GM23338 (cell line): ENCODE data around the gene SLC25A24. TPM values are rescaled to one million over a fixed set of nuclear protein-coding genes. Genes with fewer than 3 reads are reported as not detected.

ENCODE experiments used
- ATAC-seq: fragments of 200-7000 bp; cut with Tn5 transposase; 3 replicates; pipeline ENCODE4 v1.9.1; 2020
- DNase-seq: peaks from one replicate; pipeline ENCODE4 v3.0.0-alpha.2; 2015; ENCODE audit warnings: low spot score
- H2AFZ ChIP-seq: fragments of 200-600 bp; sonication (generic); 2 replicates; pipeline ENCODE4 v1.8.0; 2016; ENCODE audit warnings: antibody characterized with exemption, mild to moderate bottlenecking, moderate library complexity
- H3F3A ChIP-seq: fragments of 200-600 bp; sonication (generic); replicated peaks from 2 replicates; pipeline ENCODE4 v1.8.0; 2017; ENCODE audit warnings: antibody characterized with exemption, mixed run types, low read depth
- H3K27ac ChIP-seq: fragments of 200-600 bp; sonication (generic); 2 replicates; pipeline ENCODE4 v1.6.1; 2016; ENCODE audit warnings: low read depth
- H3K27me3 ChIP-seq: fragments of 200-600 bp; sonication (generic); 2 replicates; pipeline ENCODE4 v1.8.0; 2016; ENCODE audit warnings: mild to moderate bottlenecking, mixed run types, moderate library complexity; ENCODE audit not compliant: insufficient read depth
- H3K36me3 ChIP-seq: fragments of 200-600 bp; sonication (generic); 2 replicates; pipeline ENCODE4 v1.8.0; 2016; ENCODE audit warnings: mild to moderate bottlenecking; ENCODE audit not compliant: insufficient read depth
- H3K4me1 ChIP-seq: fragments of 200-600 bp; sonication (generic); 2 replicates; pipeline ENCODE4 v1.8.0; 2016; ENCODE audit warnings: mild to moderate bottlenecking, moderate library complexity; ENCODE audit not compliant: insufficient read depth
- H3K4me2 ChIP-seq: fragments of 200-600 bp; sonication (generic); 2 replicates; pipeline ENCODE4 v1.7.1; 2017; ENCODE audit warnings: mixed run types
- H3K4me3 ChIP-seq: fragments of 200-600 bp; sonication (generic); 2 replicates; pipeline ENCODE4 v1.6.1; 2016; ENCODE audit warnings: mixed run types
- H3K79me2 ChIP-seq: fragments of 200-600 bp; sonication (generic); replicated peaks from 2 replicates; pipeline ENCODE4 v1.8.0; 2017; ENCODE audit warnings: mild to moderate bottlenecking; ENCODE audit not compliant: insufficient read depth
- H3K9me2 ChIP-seq: fragments of 200-600 bp; sonication (generic); 2 replicates; pipeline ENCODE4 v1.8.0; 2017; ENCODE audit not compliant: insufficient read depth
- H4K20me1 ChIP-seq: fragments of 200-600 bp; sonication (generic); replicated peaks from 2 replicates; pipeline ENCODE4 v1.8.0; 2017; ENCODE audit warnings: mild to moderate bottlenecking; ENCODE audit not compliant: insufficient read depth
- H3K27ac Mint-ChIP-seq: 2 replicates; pipeline ENCODE4 v1.8.0; 2020; ENCODE audit warnings: inconsistent platforms, mild to moderate bottlenecking, moderate library complexity, mixed read lengths
- H3K27me3 Mint-ChIP-seq: 3 replicates; pipeline ENCODE4 v1.8.0; 2022; ENCODE audit warnings: low read depth, mild to moderate bottlenecking, moderate library complexity, mixed read lengths, inconsistent platforms; ENCODE audit not compliant: insufficient read depth, poor library complexity
- H3K36me3 Mint-ChIP-seq: 3 replicates; pipeline ENCODE4 v1.8.0; 2021; ENCODE audit warnings: low read depth, mild to moderate bottlenecking, inconsistent platforms, moderate library complexity, mixed read lengths
- H3K4me1 Mint-ChIP-seq: 3 replicates; pipeline ENCODE4 v1.8.0; 2020; ENCODE audit warnings: mild to moderate bottlenecking, inconsistent platforms, mixed read lengths
- H3K4me3 Mint-ChIP-seq: 3 replicates; pipeline ENCODE4 v1.8.0; 2021; ENCODE audit warnings: moderate library complexity, mild to moderate bottlenecking, inconsistent platforms, mixed read lengths
- H3K9me3 Mint-ChIP-seq: 3 replicates; pipeline ENCODE4 v1.8.0; 2020; ENCODE audit warnings: moderate library complexity, mild to moderate bottlenecking, inconsistent platforms, mixed read lengths
- CTCF ChIP-seq, 2 experiments: fragments of 200-600 bp in 1 of 2; sonication (generic) in 1 of 2; conservative IDR thresholded peaks; 2 replicates each; pipeline versions ENCODE4 v1.5.1 to v1.6.1; 2016 to 2017; ENCODE audit warnings: antibody characterized with exemption in 2 of 2, low read depth in 2 of 2, mild to moderate bottlenecking in 2 of 2, moderate library complexity in 1 of 2
- EZH2 ChIP-seq: fragments of 200-600 bp; sonication (generic); IDR thresholded peaks from one replicate; pipeline ENCODE4 v1.8.0; 2017; ENCODE audit warnings: antibody characterized with exemption, mild to moderate bottlenecking, low read depth; ENCODE audit not compliant: unreplicated experiment
- EZH2phosphoT487 ChIP-seq: fragments of 200-600 bp; sonication (generic); IDR thresholded peaks from one replicate; pipeline ENCODE4 v1.8.1; 2018; ENCODE audit warnings: antibody characterized with exemption; ENCODE audit not compliant: unreplicated experiment
- JUNB ChIP-seq: IDR thresholded peaks from one replicate; pipeline ENCODE4 v1.6.1; 2016; ENCODE audit warnings: antibody characterized with exemption; ENCODE audit not compliant: unreplicated experiment
- NANOG ChIP-seq: IDR thresholded peaks from 2 replicates; pipeline ENCODE4 v1.6.1; 2016; ENCODE audit warnings: antibody characterized with exemption, borderline replicate concordance
- POLR2AphosphoS5 ChIP-seq: IDR thresholded peaks from 2 replicates; pipeline ENCODE4 v1.6.1; 2016; ENCODE audit warnings: antibody characterized with exemption, low read depth
- REST ChIP-seq: IDR thresholded peaks from one replicate; pipeline ENCODE4 v1.6.1; 2018; ENCODE audit warnings: antibody characterized with exemption; ENCODE audit not compliant: unreplicated experiment
- STAT1 ChIP-seq: IDR thresholded peaks from one replicate; pipeline ENCODE4 v1.6.1; 2016; ENCODE audit warnings: antibody characterized with exemption; ENCODE audit not compliant: unreplicated experiment
- ZNF331 ChIP-seq: fragments of 250-450 bp; sonication (Bioruptor Pico); IDR thresholded peaks from 2 replicates; pipeline ENCODE4 v1.5.0; 2020; ENCODE audit warnings: low read depth, mild to moderate bottlenecking, moderate library complexity
- ZNF462 ChIP-seq: fragments of 250-450 bp; sonication (Bioruptor Pico); IDR thresholded peaks from 2 replicates; pipeline ENCODE4 v1.5.0; 2020; ENCODE audit warnings: mild to moderate bottlenecking, moderate library complexity
- polyA plus RNA-seq: library from polyadenylated mRNA; unstranded; fragments of >200 nt; fragmentation: Nextera tagmentation; extraction: Ambion mirVana; gene quantifications from 2 replicates; pipeline ENCODE4 v1.2.1, GENCODE V29; 2016
- total RNA-seq: library from RNA; depleted of rRNA; stranded (reverse); fragments of >200 nt; shearing (Covaris generic); gene quantifications from 2 replicates; pipeline ENCODE4 v1.2.3, GENCODE V29; 2014

Gene SLC25A24
- total and polyA plus RNA-seq, 2 experiments from 2014 or later, result 17.4 to 46.0 TPM

GRCh38 chr1:108100148-108100547 is 100.0 kb downstream of the SLC25A24 start (continued):
- TF ChIP-seq REST (no peak), ZNF331 (no peak), STAT1 (no peak)

GRCh38 chr1:108097018-108097417 is 103.1 kb downstream of the SLC25A24 start:
- Histone ChIP-seq H3K27me3 (no peaks in the 10 kb centered on the region), H3K9me2 (peaks cover 3% of the 10 kb centered on the region; the same call in 1 of the 2 replicates), H4K20me1 (no peaks in the 10 kb centered on the region; the same call in 1 of the 2 replicates), H3K4me3 (no peak overlapping the region), H3K4me1 (no peaks in the 10 kb centered on the region), H2AFZ (no peak overlapping the region), H3F3A (no peaks in the 10 kb centered on the region), H3K4me2 (no peak overlapping the region), H3K36me3 (no peaks in the 10 kb centered on the region), H3K79me2 (no peaks in the 10 kb centered on the region), H3K27ac (no peak overlapping the region)
- Mint-ChIP-seq H3K9me3 (no peaks in the 10 kb centered on the region), H3K4me3 (no peak overlapping the region), H3K36me3 (no peaks in the 10 kb centered on the region), H3K4me1 (no peaks in the 10 kb centered on the region), H3K27me3 (no peaks in the 10 kb centered on the region), H3K27ac (no peak overlapping the region)
- ATAC-seq (no peak), DNase-seq (no peak)
- TF ChIP-seq REST, result no peak
- TF ChIP-seq CTCF (conservative IDR thresholded peaks at IDR 0.05; ENCODE audit: low read depth in 2 of 2), result no peak
- no peak for TF ChIP-seq NANOG
- TF ChIP-seq EZH2phosphoT487, result no peak
- no peak for TF ChIP-seq ZNF331
- TF ChIP-seq JUNB, result no peak
- no peak for TF ChIP-seq POLR2AphosphoS5
- no peak for TF ChIP-seq ZNF462
- no peak for TF ChIP-seq EZH2
